ENCODE results near the gene FAM3A. TPM values are rescaled to one million over a fixed set of nuclear protein-coding genes. Genes with fewer than 3 reads are reported as not detected.

FAM3A gene
- total RNA-seq, 1 experiment from 2014 or later: 15.6 TPM

DNA sequence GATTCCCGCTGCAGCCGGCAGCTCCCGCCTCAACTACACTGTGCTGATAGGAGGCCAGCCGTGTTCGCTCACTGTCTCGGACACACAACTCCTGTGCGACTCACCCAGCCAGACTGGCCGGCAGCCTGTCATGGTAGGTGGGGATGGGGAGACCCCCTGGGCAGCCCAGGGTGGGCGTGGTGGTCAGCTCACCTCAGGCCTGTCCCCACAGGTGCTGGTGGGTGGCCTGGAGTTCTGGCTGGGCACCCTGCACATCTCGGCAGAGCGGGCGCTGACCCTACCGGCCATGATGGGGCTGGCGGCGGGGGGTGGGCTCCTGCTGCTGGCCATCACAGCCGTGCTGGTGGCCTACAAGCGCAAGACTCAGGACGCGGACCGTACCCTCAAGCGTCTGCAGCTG is 48.5 kb downstream of the FAM3A start:
- no peaks in the 10 kb centered on the region for H3K4me1 ChIP-seq (ENCODE audit: control insufficient read depth in 1 of 2, insufficient read depth in 2 of 2, low read length in 2 of 2)
- TF ChIP-seq EGR1 (IDR thresholded peaks at IDR 0.05; ENCODE audit: low read depth) (no peak), EZH2phosphoT487 (IDR thresholded peaks at IDR 0.05; ENCODE audit: borderline replicate concordance) (no peak), SP1 (IDR thresholded peaks at IDR 0.05; ENCODE audit: low read depth) (no peak)
- TF ChIP-seq, protein P1, sequence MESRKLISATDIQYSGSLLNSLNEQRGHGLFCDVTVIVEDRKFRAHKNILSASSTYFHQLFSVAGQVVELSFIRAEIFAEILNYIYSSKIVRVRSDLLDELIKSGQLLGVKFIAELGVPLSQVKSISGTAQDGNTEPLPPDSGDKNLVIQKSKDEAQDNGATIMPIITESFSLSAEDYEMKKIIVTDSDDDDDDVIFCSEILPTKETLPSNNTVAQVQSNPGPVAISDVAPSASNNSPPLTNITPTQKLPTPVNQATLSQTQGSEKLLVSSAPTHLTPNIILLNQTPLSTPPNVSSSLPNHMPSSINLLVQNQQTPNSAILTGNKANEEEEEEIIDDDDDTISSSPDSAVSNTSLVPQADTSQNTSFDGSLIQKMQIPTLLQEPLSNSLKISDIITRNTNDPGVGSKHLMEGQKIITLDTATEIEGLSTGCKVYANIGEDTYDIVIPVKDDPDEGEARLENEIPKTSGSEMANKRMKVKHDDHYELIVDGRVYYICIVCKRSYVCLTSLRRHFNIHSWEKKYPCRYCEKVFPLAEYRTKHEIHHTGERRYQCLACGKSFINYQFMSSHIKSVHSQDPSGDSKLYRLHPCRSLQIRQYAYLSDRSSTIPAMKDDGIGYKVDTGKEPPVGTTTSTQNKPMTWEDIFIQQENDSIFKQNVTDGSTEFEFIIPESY (IDR thresholded peaks at IDR 0.05; ENCODE audit: extremely low read depth, insufficient replicate concordance, low read length): no peak
- TF ChIP-seq, protein P2, sequence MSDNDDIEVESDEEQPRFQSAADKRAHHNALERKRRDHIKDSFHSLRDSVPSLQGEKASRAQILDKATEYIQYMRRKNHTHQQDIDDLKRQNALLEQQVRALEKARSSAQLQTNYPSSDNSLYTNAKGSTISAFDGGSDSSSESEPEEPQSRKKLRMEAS (IDR thresholded peaks at IDR 0.05): no peak
- ChIA-PET CTCF (no interaction called here), POLR2A (no interaction called here), RAD21 (ENCODE audit: low non-redundant PET in 1 of 2, low total read pairs in 2 of 2, uncharacterized antibody in 2 of 2, unreplicated experiment in 2 of 2) (no interaction called here)
- no peaks in the 10 kb centered on the region for H4K20me1 ChIP-seq (ENCODE audit: insufficient read depth)
- BruUV-seq (replicated peaks): no TSS peak
- H3K27ac ChIP-seq (ENCODE audit: low read depth, low read length): no peak overlapping the region
- intact Hi-C loops (cut with micrococcal nuclease): no loop called here
- H3K4me2 ChIP-seq (ENCODE audit: low read length): no peak overlapping the region
- H3K9me3 ChIP-seq (ENCODE audit: control insufficient read depth in 1 of 2, insufficient read depth in 1 of 2, low read depth in 1 of 2, low read length in 2 of 2): no peaks in the 10 kb centered on the region
- H3K4me3 ChIP-seq (replicated peaks in 1 of 2; ENCODE audit: low read depth in 1 of 2, low read length in 2 of 2): no peak overlapping the region
- peaks cover 2 to 4% of the 10 kb centered on the region in 2 experiments; a peak in 1 of 4 replicates for H3K36me3 ChIP-seq (ENCODE audit: control insufficient read depth in 1 of 2, insufficient read depth in 2 of 2, low read length in 2 of 2)
- no peaks in the 10 kb centered on the region for H3K79me2 ChIP-seq (ENCODE audit: insufficient read depth, low read length)
- H2AFZ ChIP-seq (ENCODE audit: low read depth, low read length, poor library complexity, severe bottlenecking): no peak overlapping the region
- no peaks in the 10 kb centered on the region for H3K27me3 ChIP-seq (ENCODE audit: insufficient read depth, low read length)
- no peaks in the 10 kb centered on the region for H3K9me2 ChIP-seq (ENCODE audit: insufficient read depth)
- DNase-seq (ENCODE audit: low read depth, low spot score): no peak
- ATAC-seq: no peak
- H3K9ac ChIP-seq (ENCODE audit: low read length): no peak overlapping the region

DNA sequence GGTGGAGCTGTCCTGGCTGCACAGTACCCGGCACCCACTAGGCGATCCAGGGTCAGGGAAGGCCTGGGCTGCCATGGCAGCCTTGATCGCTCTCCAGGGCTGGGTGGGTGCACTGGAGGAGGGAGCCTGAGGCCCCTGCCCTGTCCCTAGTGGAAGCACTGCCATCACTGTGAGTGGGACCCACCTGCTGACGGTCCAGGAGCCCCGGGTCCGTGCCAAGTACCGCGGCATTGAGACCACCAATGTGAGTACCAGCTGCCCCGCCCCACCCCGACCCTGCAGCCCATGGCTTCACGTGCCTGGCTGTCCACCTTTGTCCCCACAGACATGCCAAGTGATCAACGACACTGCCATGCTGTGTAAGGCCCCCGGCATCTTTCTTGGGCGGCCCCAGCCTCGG is 49.1 kb downstream of the FAM3A start:
- Histone ChIP-seq H3K27me3 (ENCODE audit: insufficient read depth, low read length) (no peaks in the 10 kb centered on the region), H3K36me3 (ENCODE audit: control insufficient read depth in 1 of 2, insufficient read depth in 2 of 2, low read length in 2 of 2) (peaks cover 2 to 4% of the 10 kb centered on the region in 2 experiments; a peak in 1 of 4 replicates), H4K20me1 (ENCODE audit: insufficient read depth) (no peaks in the 10 kb centered on the region), H3K9ac (ENCODE audit: low read length) (no peak overlapping the region), H3K27ac (ENCODE audit: low read depth, low read length) (no peak overlapping the region), H3K4me2 (ENCODE audit: low read length) (no peak overlapping the region), H3K79me2 (ENCODE audit: insufficient read depth, low read length) (no peaks in the 10 kb centered on the region), H3K4me3 (replicated peaks in 1 of 2; ENCODE audit: low read depth in 1 of 2, low read length in 2 of 2) (no peak overlapping the region), H2AFZ (ENCODE audit: low read depth, low read length, poor library complexity, severe bottlenecking) (no peak overlapping the region), H3K4me1 (ENCODE audit: control insufficient read depth in 1 of 2, insufficient read depth in 2 of 2, low read length in 2 of 2) (no peaks in the 10 kb centered on the region), H3K9me3 (ENCODE audit: control insufficient read depth in 1 of 2, insufficient read depth in 1 of 2, low read depth in 1 of 2, low read length in 2 of 2) (no peaks in the 10 kb centered on the region), H3K9me2 (ENCODE audit: insufficient read depth) (no peaks in the 10 kb centered on the region)
- no TSS peak for BruUV-seq (replicated peaks)
- intact Hi-C loops (cut with micrococcal nuclease): no loop called here
- ATAC-seq: no peak
- ChIA-PET POLR2A (no interaction called here), CTCF (no interaction called here), RAD21 (ENCODE audit: low non-redundant PET in 1 of 2, low total read pairs in 2 of 2, uncharacterized antibody in 2 of 2, unreplicated experiment in 2 of 2) (no interaction called here)
- no peak for DNase-seq (ENCODE audit: low read depth, low spot score)
- TF ChIP-seq SRF (IDR thresholded peaks at IDR 0.05; ENCODE audit: low read depth): no peak
- TF ChIP-seq FOSL1 (IDR thresholded peaks at IDR 0.05; ENCODE audit: low read depth): no peak
- TF ChIP-seq ZNF274 (IDR thresholded peaks at IDR 0.05; ENCODE audit: low read depth, low read length): no peak
- TF ChIP-seq, protein P3, sequence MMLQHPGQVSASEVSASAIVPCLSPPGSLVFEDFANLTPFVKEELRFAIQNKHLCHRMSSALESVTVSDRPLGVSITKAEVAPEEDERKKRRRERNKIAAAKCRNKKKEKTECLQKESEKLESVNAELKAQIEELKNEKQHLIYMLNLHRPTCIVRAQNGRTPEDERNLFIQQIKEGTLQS (IDR thresholded peaks at IDR 0.05): no peak
- TF ChIP-seq CEBPB (IDR thresholded peaks at IDR 0.05; ENCODE audit: low read depth): no peak
- no peak for TF ChIP-seq EGR1 (IDR thresholded peaks at IDR 0.05; ENCODE audit: low read depth)
- no peak for TF ChIP-seq ELF1 (IDR thresholded peaks at IDR 0.05; ENCODE audit: borderline replicate concordance, low read depth)
- TF ChIP-seq POLR2A (IDR thresholded peaks at IDR 0.05; ENCODE audit: borderline replicate concordance, extremely low read depth, insufficient read depth, insufficient read length): no peak
- no peak for TF ChIP-seq YY1 (IDR thresholded peaks at IDR 0.05; ENCODE audit: extremely low read depth, insufficient replicate concordance, low read depth, low read length)
